Activated T-cell treated with anti-CD3 and anti-CD28 coated beads for 48 hours (primary cell): ENCODE results near the gene ZNF736.
"Not testable (repeated sequence)": the region's sequence is repeated elsewhere in the genome, so short reads cannot be mapped to it uniquely, and the experiment has no call there.

ENCODE experiments used
- DNase-seq: peaks from one replicate; pipeline ENCODE4 v3.0.0-alpha.2; 2020; ENCODE audit warnings: low read depth

The ZNF736 gene

GRCh38 chr7:64313740-64314491 is at the start of gene ZNF736:
Gene ZNF736 (plus strand): TSS chr7:64313961. CDS start chr7:64314151, 190 bp downstream.
- peak; percentile 77 for DNase-seq

GRCh38 chr7:64266341-64266919 is 47.3 kb upstream of the ZNF736 start:
- DNase-seq: no peak

GRCh38 chr7:64277630-64278029 is 36.1 kb upstream of the ZNF736 start:
- DNase-seq: no peak

- no peak for DNase-seq
Observed at GRCh38 chr7:64294701-64295420, 18.9 kb upstream of the ZNF736 start.

GRCh38 chr7:64297418-64297817 is 16.3 kb upstream of the ZNF736 start:
- not testable (repeated sequence) for DNase-seq

GRCh38 chr7:64300641-64301405 is 12.9 kb upstream of the ZNF736 start:
- DNase-seq: no peak

- DNase-seq: peak; percentile 85
Observed at GRCh38 chr7:64307254-64308015, 6.3 kb upstream of the ZNF736 start.

GRCh38 chr7:64308016-64308270 is 5.8 kb upstream of the ZNF736 start:
- DNase-seq: no peak

- DNase-seq: no peak
Observed at GRCh38 chr7:64310426-64310825, 3.3 kb upstream of the ZNF736 start.

GRCh38 chr7:64312826-64313225 is 935 bp upstream of the ZNF736 start:
- DNase-seq: no peak

GRCh38 chr7:64314566-64314965 is 805 bp downstream of the ZNF736 start:
- no peak for DNase-seq

- not testable (repeated sequence) for DNase-seq
Observed at GRCh38 chr7:64316031-64316742, 2.4 kb downstream of the ZNF736 start.

- DNase-seq: no peak
Observed at GRCh38 chr7:64320547-64321513, 7.1 kb downstream of the ZNF736 start.

- not testable (repeated sequence) for DNase-seq
Observed at GRCh38 chr7:64324166-64324565, 10.4 kb downstream of the ZNF736 start.

- not testable (repeated sequence) for DNase-seq
Observed at GRCh38 chr7:64348713-64349210, 35.0 kb downstream of the ZNF736 start.

- DNase-seq: no peak
Observed at GRCh38 chr7:64359543-64359942, 45.8 kb downstream of the ZNF736 start.

GRCh38 chr7:64371116-64371515 is 57.4 kb downstream of the ZNF736 start:
- DNase-seq: no peak

GRCh38 chr7:64373017-64373416 is 59.3 kb downstream of the ZNF736 start:
- DNase-seq: no peak

- DNase-seq: no peak
Observed at GRCh38 chr7:64400401-64400800, 86.6 kb downstream of the ZNF736 start.
